Left kidney (tissue), 2 donors: Measurements from ENCODE around the gene CNN3. TPM values are rescaled to one million over a fixed set of nuclear protein-coding genes. Genes with fewer than 3 reads are reported as not detected.
A peak's percentile ranks its signal among the peaks of the same experiment; 100 is the strongest.

Experiments
- DNase-seq: peaks from one replicate; pipeline ENCODE4 v3.0.0-alpha.2; 2013
- polyA plus RNA-seq: library from polyadenylated mRNA; unstranded; fragments of 120-200 nt; gene quantifications from one replicate; pipeline ENCODE4 v1.2.1, GENCODE V29; 2013; ENCODE audit not compliant: insufficient read length

CNN3 gene
- polyA plus RNA-seq, 1 donor, result 349 TPM

GRCh38 chr1:94888201-94888600, 38.7 kb downstream of the CNN3 start:
- DNase-seq, result no peak

- DNase-seq, result no peak
These were observed 39.2 kb downstream of the CNN3 start for GRCh38 chr1:94887603-94888171.

- no peak for DNase-seq
These were observed 39.8 kb downstream of the CNN3 start for GRCh38 chr1:94887106-94887505.

- DNase-seq, result no peak
These were observed 40.5 kb downstream of the CNN3 start for GRCh38 chr1:94886361-94886760.

- DNase-seq, result no peak
These were observed 42.4 kb downstream of the CNN3 start for GRCh38 chr1:94884507-94884906.

GRCh38 chr1:94884106-94884505, 42.8 kb downstream of the CNN3 start:
- DNase-seq, result peak; percentile 78

GRCh38 chr1:94883691-94884090, 43.2 kb downstream of the CNN3 start:
- no peak for DNase-seq

- no peak for DNase-seq
These were observed 48.6 kb downstream of the CNN3 start for GRCh38 chr1:94878329-94878728.

- no peak for DNase-seq
These were observed 50.5 kb downstream of the CNN3 start for GRCh38 chr1:94876362-94876761.

- no peak for DNase-seq
These were observed 51.1 kb downstream of the CNN3 start for GRCh38 chr1:94875794-94876193.

GRCh38 chr1:94874423-94874822, 52.5 kb downstream of the CNN3 start:
- DNase-seq, result no peak

GRCh38 chr1:94873520-94874351, 53.2 kb downstream of the CNN3 start:
- no peak for DNase-seq

GRCh38 chr1:94872771-94873495, 54.0 kb downstream of the CNN3 start:
- DNase-seq, result no peak

- no peak for DNase-seq
These were observed 55.9 kb downstream of the CNN3 start for GRCh38 chr1:94871031-94871430.

GRCh38 chr1:94866164-94866807, 60.6 kb downstream of the CNN3 start:
- DNase-seq, result peak; percentile 71

- no peak for DNase-seq
These were observed 61.5 kb downstream of the CNN3 start for GRCh38 chr1:94865360-94865759.

- no peak for DNase-seq
These were observed 62.1 kb downstream of the CNN3 start for GRCh38 chr1:94864821-94865220.

GRCh38 chr1:94863919-94864318, 63.0 kb downstream of the CNN3 start:
- DNase-seq, result no peak

- no peak for DNase-seq
These were observed 63.5 kb downstream of the CNN3 start for GRCh38 chr1:94863297-94863911.

GRCh38 chr1:94862718-94863117, 64.2 kb downstream of the CNN3 start:
- no peak for DNase-seq

GRCh38 chr1:94859174-94859573, 67.7 kb downstream of the CNN3 start:
- DNase-seq, result no peak

- DNase-seq, result no peak
These were observed 68.6 kb downstream of the CNN3 start for GRCh38 chr1:94858276-94858675.
